CD4-positive, alpha-beta T cell (primary cell): ENCODE data around the gene SNAP91. TPM values are rescaled to one million over a fixed set of nuclear protein-coding genes. Genes with fewer than 3 reads are reported as not detected.

Experiments used
- ATAC-seq: fragments of 200-7000 bp; cut with Tn5 transposase; one replicate; pipeline ENCODE4 v1.10.0; 2022; ENCODE audit warnings: mild to moderate bottlenecking; ENCODE audit not compliant: poor library complexity
- CTCF ChIA-PET: fragments of 350-600 bp; sonication (Branson Sonifier 250); formaldehyde crosslinking; loops from one replicate; lab custom pipeline; 2021; ENCODE audit warnings: antibody characterized with exemption, inconsistent platforms; lab: Charles Lee
- POLR2A ChIA-PET: fragments of 350-600 bp; sonication (Branson Sonifier 250); formaldehyde crosslinking; loops from one replicate; lab custom pipeline; 2021; ENCODE audit warnings: antibody characterized with exemption, inconsistent platforms; lab: Charles Lee
- DNase-seq, 14 experiments: peaks; one replicate each; pipeline ENCODE4 v3.0.0-alpha.2; 2013 to 2020; ENCODE audit warnings: mixed read lengths in 2 of 14
- H3K27ac ChIP-seq, 2 donors: one replicate each; pipeline versions ENCODE4 v1.5.1 to v1.7.0; 2013; ENCODE audit warnings: low read length in 2 of 2, low read depth in 1 of 2, mild to moderate bottlenecking in 1 of 2
- H3K27me3 ChIP-seq, 2 experiments: 1 replicate in 1 of 2; 2 replicates in 1 of 2; pipeline versions ENCODE4 v1.6.1 to v1.7.0; 2013; ENCODE audit warnings: low read length in 2 of 2, control low read depth in 1 of 2, mild to moderate bottlenecking in 1 of 2, moderate library complexity in 1 of 2; ENCODE audit not compliant: insufficient read depth in 2 of 2, control insufficient read depth in 1 of 2
- H3K36me3 ChIP-seq: one replicate; pipeline ENCODE4 v1.6.1; 2013; ENCODE audit warnings: low read length, control low read depth; ENCODE audit not compliant: insufficient read depth
- H3K4me1 ChIP-seq: one replicate; pipeline ENCODE4 v1.6.1; 2013; ENCODE audit warnings: low read length, control low read depth; ENCODE audit not compliant: insufficient read depth
- H3K4me3 ChIP-seq: one replicate; pipeline ENCODE4 v1.5.1; 2013; ENCODE audit warnings: mild to moderate bottlenecking, low read length, moderate library complexity
- H3K9me3 ChIP-seq, 2 experiments: 1 replicate in 1 of 2; 2 replicates in 1 of 2; pipeline versions ENCODE4 v1.6.1 to v1.7.0; 2013; ENCODE audit warnings: low read length in 2 of 2, mild to moderate bottlenecking in 2 of 2, control low read depth in 1 of 2, moderate library complexity in 1 of 2; ENCODE audit not compliant: control insufficient read depth in 1 of 2, insufficient read depth in 1 of 2
- H3K27ac Mint-ChIP-seq: one replicate; pipeline ENCODE4 v1.8.0; 2020; ENCODE audit warnings: mixed read lengths
- H3K27me3 Mint-ChIP-seq: one replicate; pipeline ENCODE4 v1.8.0; 2021; ENCODE audit warnings: mixed read lengths
- H3K36me3 Mint-ChIP-seq: one replicate; pipeline ENCODE4 v1.8.0; 2021; ENCODE audit warnings: low read depth, mixed read lengths
- H3K4me1 Mint-ChIP-seq: one replicate; pipeline ENCODE4 v1.8.0; 2021; ENCODE audit warnings: low read depth, mixed read lengths
- H3K4me3 Mint-ChIP-seq: one replicate; pipeline ENCODE4 v1.8.0; 2020; ENCODE audit warnings: mild to moderate bottlenecking, mixed read lengths
- H3K9me3 Mint-ChIP-seq: one replicate; pipeline ENCODE4 v1.8.0; 2020; ENCODE audit warnings: mixed read lengths
- intact Hi-C, 2 experiments: fragments of 100-400 bp; cut with DNase I in 1 of 2; cut with micrococcal nuclease in 1 of 2; formaldehyde crosslinking; loops; one replicate each; pipeline versions ENCODE4 v1.15.1 to v1.9.0; 2023 to 2025; cut with DNase I, micrococcal nuclease
- total RNA-seq, 174 experiments: library from RNA in 2 of 174; stranded (reverse) in 2 of 174; gene quantifications; one replicate each; pipeline ENCODE4 v1.2.3 and lab custom pipeline; 2021 to 2026
- TF ChIP-seq, protein P1 (sequence below): fragments of 200-600 bp; IDR thresholded peaks from one replicate; pipeline ENCODE4 v1.8.0; 2022; ENCODE audit warnings: antibody characterized with exemption, mild to moderate bottlenecking

SNAP91 gene
- total RNA-seq, 2 experiments from 2014 or later: not detected

DNA sequence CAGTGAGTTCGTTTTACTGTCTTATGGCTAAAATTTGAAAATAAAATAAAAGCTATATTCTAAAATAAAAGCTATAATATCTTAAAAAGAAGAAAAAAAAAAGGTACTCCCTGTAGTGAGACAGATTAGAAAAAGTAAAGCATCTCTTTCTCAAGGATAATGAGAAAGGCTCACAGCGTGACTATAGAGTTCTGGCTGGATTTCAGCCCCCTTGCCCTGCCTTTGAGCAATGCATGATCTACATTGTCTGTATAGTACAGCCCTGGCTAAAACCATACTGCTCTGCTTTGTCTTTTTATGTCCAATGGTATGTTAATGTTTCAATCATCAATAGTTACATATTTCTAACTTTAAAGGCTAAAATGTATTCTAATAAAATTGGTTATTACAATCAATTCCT lies 105.3 kb downstream of the SNAP91 start:
- H3K36me3 Mint-ChIP-seq: no peaks in the 10 kb centered on the region
- CTCF ChIA-PET: interaction anchor here (1.6 kb wide), 1 partner anchor 12 kb away, joined by 3 read pairs; no protein-coding TSS in a partner anchor

GRCh38 chr6:83601119-83601518 lies 107.8 kb downstream of the SNAP91 start:
- H3K27me3 Mint-ChIP-seq: no peaks in the 10 kb centered on the region
- no peaks in the 10 kb centered on the region for H3K36me3 Mint-ChIP-seq
- no peaks in the 10 kb centered on the region for H3K4me1 Mint-ChIP-seq
- H3K27ac ChIP-seq: no peak overlapping the region
- TF ChIP-seq, protein P1, sequence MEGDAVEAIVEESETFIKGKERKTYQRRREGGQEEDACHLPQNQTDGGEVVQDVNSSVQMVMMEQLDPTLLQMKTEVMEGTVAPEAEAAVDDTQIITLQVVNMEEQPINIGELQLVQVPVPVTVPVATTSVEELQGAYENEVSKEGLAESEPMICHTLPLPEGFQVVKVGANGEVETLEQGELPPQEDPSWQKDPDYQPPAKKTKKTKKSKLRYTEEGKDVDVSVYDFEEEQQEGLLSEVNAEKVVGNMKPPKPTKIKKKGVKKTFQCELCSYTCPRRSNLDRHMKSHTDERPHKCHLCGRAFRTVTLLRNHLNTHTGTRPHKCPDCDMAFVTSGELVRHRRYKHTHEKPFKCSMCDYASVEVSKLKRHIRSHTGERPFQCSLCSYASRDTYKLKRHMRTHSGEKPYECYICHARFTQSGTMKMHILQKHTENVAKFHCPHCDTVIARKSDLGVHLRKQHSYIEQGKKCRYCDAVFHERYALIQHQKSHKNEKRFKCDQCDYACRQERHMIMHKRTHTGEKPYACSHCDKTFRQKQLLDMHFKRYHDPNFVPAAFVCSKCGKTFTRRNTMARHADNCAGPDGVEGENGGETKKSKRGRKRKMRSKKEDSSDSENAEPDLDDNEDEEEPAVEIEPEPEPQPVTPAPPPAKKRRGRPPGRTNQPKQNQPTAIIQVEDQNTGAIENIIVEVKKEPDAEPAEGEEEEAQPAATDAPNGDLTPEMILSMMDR: no peak
- no peaks in the 10 kb centered on the region for H3K27me3 ChIP-seq
- H3K4me1 ChIP-seq: no peaks in the 10 kb centered on the region
- H3K4me3 ChIP-seq: no peak overlapping the region
- no peak overlapping the region for H3K4me3 Mint-ChIP-seq
- CTCF ChIA-PET: no interaction called here
- H3K9me3 ChIP-seq: no peaks in the 10 kb centered on the region
- POLR2A ChIA-PET: no interaction called here
- intact Hi-C loops: no loop called here
- no peaks in the 10 kb centered on the region for H3K36me3 ChIP-seq
- ATAC-seq (no peak), DNase-seq (no peak)
- H3K27ac Mint-ChIP-seq: no peak overlapping the region
- no peaks in the 10 kb centered on the region for H3K9me3 Mint-ChIP-seq

More for the DNA sequence above, 105.3 kb downstream of the SNAP91 start:
- no peak for ATAC-seq
- H3K4me1 ChIP-seq: no peaks in the 10 kb centered on the region
- H3K4me1 Mint-ChIP-seq: no peaks in the 10 kb centered on the region
- H3K27me3 ChIP-seq: no peaks in the 10 kb centered on the region
- TF ChIP-seq, protein P1: no peak
- no peak overlapping the region for H3K27ac Mint-ChIP-seq
- intact Hi-C loops: no loop called here
- no peak overlapping the region for H3K4me3 Mint-ChIP-seq
- no peak overlapping the region for H3K27ac ChIP-seq
- no peaks in the 10 kb centered on the region for H3K9me3 Mint-ChIP-seq
- no peaks in the 10 kb centered on the region for H3K27me3 Mint-ChIP-seq
- POLR2A ChIA-PET: no interaction called here
- no peak for DNase-seq
- H3K9me3 ChIP-seq: no peaks in the 10 kb centered on the region
- H3K4me3 ChIP-seq: no peak overlapping the region
- H3K36me3 ChIP-seq: no peaks in the 10 kb centered on the region

DNA sequence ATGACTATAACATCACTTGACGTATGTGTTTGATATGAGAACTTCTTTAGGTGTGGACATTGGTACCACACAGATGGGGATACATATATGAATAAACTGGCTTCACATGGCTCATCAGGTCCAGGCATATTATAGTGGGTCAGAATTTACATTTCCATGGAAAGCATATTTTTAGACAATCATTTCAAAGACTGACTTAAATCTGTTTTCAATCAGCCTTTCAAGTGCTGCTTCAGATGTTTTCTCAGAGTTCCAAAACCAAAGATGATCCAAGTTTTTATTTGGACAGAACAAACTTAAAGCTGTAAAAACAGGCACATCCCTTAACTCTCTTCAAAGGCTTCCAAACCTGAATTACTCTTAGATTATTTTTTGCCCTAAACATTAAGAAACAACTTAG lies 108.4 kb downstream of the SNAP91 start:
- no peaks in the 10 kb centered on the region for H3K36me3 Mint-ChIP-seq
- Histone ChIP-seq H3K4me3 (no peak overlapping the region), H3K4me1 (no peaks in the 10 kb centered on the region), H3K36me3 (no peaks in the 10 kb centered on the region), H3K27ac (no peak overlapping the region), H3K27me3 (no peaks in the 10 kb centered on the region), H3K9me3 (no peaks in the 10 kb centered on the region)
- ATAC-seq: no peak
- no peak for DNase-seq
- TF ChIP-seq, protein P1: no peak
- H3K4me1 Mint-ChIP-seq: no peaks in the 10 kb centered on the region
- POLR2A ChIA-PET: no interaction called here
- H3K9me3 Mint-ChIP-seq: no peaks in the 10 kb centered on the region
- H3K27me3 Mint-ChIP-seq: no peaks in the 10 kb centered on the region
- intact Hi-C loops: no loop called here
- CTCF ChIA-PET: interaction anchor here (0.6 kb wide), 1 partner anchor 744 kb away, joined by 4 read pairs; no protein-coding TSS in a partner anchor
- H3K27ac Mint-ChIP-seq: no peak overlapping the region
- H3K4me3 Mint-ChIP-seq: no peak overlapping the region
